Measurements from ENCODE around the gene WNT7B.

The WNT7B gene

DNA sequence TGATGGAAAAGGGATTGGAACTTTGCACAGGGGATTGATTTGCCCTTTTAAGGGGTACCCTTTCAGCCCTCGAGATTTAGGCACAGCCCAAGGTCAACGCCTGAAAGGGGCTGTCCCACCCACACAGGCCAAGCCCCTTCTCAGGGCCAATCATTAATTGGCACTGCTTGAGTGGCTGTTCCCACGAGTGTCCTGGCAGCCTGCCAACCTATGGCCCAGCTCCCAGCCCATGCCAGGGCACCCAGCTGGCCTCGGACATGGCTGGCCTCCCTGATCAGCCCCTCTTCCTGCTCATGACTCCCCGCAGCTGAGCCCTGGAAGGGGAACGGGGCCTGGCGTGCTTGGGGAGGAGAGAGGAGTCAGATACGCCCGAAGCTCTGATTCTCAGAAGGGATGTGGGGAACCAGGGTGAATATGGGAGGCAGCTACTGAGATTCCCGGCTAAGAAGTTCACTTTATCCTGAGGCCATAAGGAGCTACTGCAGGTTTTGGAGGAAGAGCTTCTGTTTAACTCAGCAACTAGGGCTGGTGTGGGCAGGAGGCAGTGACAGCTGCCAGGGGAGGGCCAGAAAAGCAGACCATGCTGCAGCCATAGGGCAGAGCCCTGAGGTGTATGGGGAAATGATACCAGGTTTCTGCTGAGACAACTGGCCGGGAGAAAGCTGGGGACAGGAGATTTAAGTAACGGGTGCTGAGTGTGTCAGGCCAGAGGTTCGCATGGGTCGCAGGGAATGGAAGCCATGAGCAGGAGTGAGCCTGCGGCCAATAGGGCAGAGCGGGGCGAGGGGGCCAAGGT, 30.0 kb downstream of the WNT7B start:
- no peak overlapping the region for H3K4me3 Mint-ChIP-seq

DNA sequence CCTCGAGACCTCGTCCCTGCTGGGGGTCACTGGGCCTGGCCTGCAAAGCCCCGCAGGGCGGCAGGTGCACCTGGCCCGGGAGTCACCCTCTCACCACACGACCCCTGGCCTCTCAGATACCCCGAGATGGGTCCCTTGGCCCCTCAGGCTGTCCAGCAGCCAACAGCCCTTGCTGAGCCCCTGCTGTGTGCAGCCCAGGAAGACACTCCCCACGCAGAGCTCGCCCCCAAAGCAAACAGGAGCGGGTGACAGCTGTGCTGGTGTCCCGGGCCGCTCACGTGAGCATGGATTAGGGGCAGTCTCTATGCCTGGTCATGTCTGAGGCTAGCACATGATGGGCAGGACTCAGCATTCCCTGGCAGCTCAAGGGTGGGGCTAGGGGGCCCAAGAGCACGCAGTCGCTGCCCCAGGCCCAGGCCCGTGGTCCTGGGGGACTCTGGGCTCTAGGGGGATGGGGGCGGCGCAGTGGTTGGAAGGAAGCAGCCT, 31.3 kb downstream of the WNT7B start:
- Mint-ChIP-seq H3K36me3 (ENCODE audit: low read depth) (no peaks in the 10 kb centered on the region), H3K9me3 (no peaks in the 10 kb centered on the region), H3K27ac (no peak overlapping the region), H3K4me1 (peaks cover 6% of the 10 kb centered on the region), H3K4me3 (no peak overlapping the region), H3K27me3 (ENCODE audit: low read depth, poor library complexity) (peaks cover 20% of the 10 kb centered on the region)
- no peak for TF ChIP-seq CTCF (IDR thresholded peaks at IDR 0.05)
- no peak for DNase-seq

More for the DNA sequence above, 30.0 kb downstream of the WNT7B start:
- H3K27ac Mint-ChIP-seq, result no peak overlapping the region
- peaks cover 14% of the 10 kb centered on the region for H3K27me3 Mint-ChIP-seq (ENCODE audit: low read depth, poor library complexity)
- no peaks in the 10 kb centered on the region for H3K9me3 Mint-ChIP-seq
- no peaks in the 10 kb centered on the region for H3K36me3 Mint-ChIP-seq (ENCODE audit: low read depth)
- H3K4me1 Mint-ChIP-seq, result peaks cover 12% of the 10 kb centered on the region
- no peak for TF ChIP-seq CTCF (IDR thresholded peaks at IDR 0.05)
- DNase-seq, result no peak

DNA sequence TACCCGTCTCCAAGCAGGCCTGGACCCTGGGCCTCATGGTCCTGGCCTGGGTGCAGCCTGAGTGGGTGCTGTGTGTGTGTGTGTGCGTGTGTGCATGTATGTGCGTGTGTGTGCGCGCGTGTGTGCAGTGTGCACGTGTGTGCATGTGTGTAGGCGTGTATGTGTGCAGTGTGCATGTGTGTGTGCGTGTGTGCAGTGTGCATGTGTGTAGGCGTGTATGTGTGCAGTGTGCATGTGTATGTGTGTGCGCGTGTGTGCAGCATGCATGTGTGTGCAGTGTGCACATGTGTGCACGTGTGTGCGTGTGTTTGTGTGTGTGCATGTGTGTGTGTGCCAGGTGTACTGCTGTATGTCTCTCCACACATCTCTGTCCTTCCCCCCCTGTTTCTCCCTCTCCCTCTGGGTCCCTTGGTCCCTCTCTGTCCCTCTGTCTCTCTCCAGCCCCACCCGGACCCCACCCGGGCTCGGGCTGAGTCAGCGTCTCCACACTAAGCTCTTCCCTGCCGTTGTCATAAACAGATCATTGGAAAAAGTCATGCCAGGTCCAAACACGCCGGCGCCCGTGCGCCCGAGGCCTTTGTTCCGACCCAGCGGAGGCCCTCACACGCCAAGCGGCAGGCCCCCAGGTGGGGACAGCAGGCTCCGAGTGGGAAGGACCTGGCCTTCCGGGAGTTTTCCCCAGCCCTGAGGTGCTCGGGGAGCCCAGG, 34.0 kb downstream of the WNT7B start:
- Mint-ChIP-seq H3K27me3 (ENCODE audit: low read depth, poor library complexity) (peaks cover 33% of the 10 kb centered on the region), H3K4me3 (no peak overlapping the region), H3K9me3 (peaks cover 8% of the 10 kb centered on the region), H3K36me3 (ENCODE audit: low read depth) (no peaks in the 10 kb centered on the region), H3K27ac (no peak overlapping the region), H3K4me1 (peaks cover 6% of the 10 kb centered on the region)
- no peak for TF ChIP-seq CTCF (IDR thresholded peaks at IDR 0.05)
- DNase-seq, result no peak

DNA sequence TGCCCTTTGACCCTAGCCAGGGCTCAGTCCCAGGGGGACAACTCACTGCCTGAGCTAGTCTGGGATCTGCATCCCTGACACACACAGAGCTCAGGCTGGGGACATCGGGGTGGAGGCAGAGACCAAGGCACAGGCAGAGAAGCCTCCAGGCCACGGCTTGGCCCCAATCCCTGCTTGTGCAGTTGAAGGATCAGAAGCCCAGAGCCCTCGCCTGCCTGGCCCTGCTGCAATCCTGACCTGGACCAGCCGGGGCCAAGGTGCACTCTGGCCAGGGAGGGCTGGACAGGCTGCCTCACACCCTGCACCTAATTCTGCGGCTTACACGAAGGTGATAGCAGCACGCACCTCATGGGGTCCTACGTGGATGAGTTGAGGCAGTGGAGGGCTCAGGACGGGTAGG, 34.6 kb downstream of the WNT7B start:
- no peak for DNase-seq
- H3K27ac Mint-ChIP-seq, result no peak overlapping the region
- H3K36me3 Mint-ChIP-seq (ENCODE audit: low read depth), result no peaks in the 10 kb centered on the region
- no peak overlapping the region for H3K4me3 Mint-ChIP-seq
- H3K27me3 Mint-ChIP-seq (ENCODE audit: low read depth, poor library complexity), result peaks cover 35% of the 10 kb centered on the region
- H3K9me3 Mint-ChIP-seq, result peaks cover 9% of the 10 kb centered on the region
- peaks cover 6% of the 10 kb centered on the region for H3K4me1 Mint-ChIP-seq
- TF ChIP-seq CTCF (IDR thresholded peaks at IDR 0.05), result no peak

GRCh38 chr22:45938913-45939312, 38.0 kb downstream of the WNT7B start:
- H3K4me3 Mint-ChIP-seq, result no peak overlapping the region
- TF ChIP-seq CTCF (IDR thresholded peaks at IDR 0.05), result no peak
- no peak for DNase-seq
- peaks cover 9% of the 10 kb centered on the region for H3K9me3 Mint-ChIP-seq
- peaks cover 11% of the 10 kb centered on the region for H3K4me1 Mint-ChIP-seq
- H3K27ac Mint-ChIP-seq, result no peak overlapping the region
- peaks cover 45% of the 10 kb centered on the region for H3K27me3 Mint-ChIP-seq (ENCODE audit: low read depth, poor library complexity)
- H3K36me3 Mint-ChIP-seq (ENCODE audit: low read depth), result no peaks in the 10 kb centered on the region

Measured in nephron progenitor cell (in vitro differentiated cells).